PFSK-1 (cell line): ENCODE data around the gene CAMTA1.

Experiments used
- FOXP2 ChIP-seq: optimal IDR thresholded peaks from 2 replicates; pipeline ENCODE3; 2011; ENCODE audit warnings: borderline replicate concordance, control low read depth, inconsistent platforms; ENCODE audit not compliant: insufficient read depth; ENCODE audit errors: extremely low read length, extremely low read depth
- POLR2AphosphoS5 ChIP-seq: IDR thresholded peaks from 2 replicates; pipeline ENCODE4 v1.6.1; 2012; ENCODE audit warnings: low read depth, mild to moderate bottlenecking, control low read depth, low read length, moderate library complexity
- SIN3A ChIP-seq: IDR thresholded peaks from 2 replicates; pipeline ENCODE4 v1.6.1; 2012; ENCODE audit warnings: mild to moderate bottlenecking, low read length, moderate library complexity, borderline replicate concordance; ENCODE audit not compliant: insufficient read depth
- TAF1 ChIP-seq: IDR thresholded peaks from 2 replicates; pipeline ENCODE4 v1.6.1; 2012; ENCODE audit warnings: low read length, control low read depth, borderline replicate concordance; ENCODE audit not compliant: insufficient read depth
- TF ChIP-seq, protein P1 (sequence below), 2 experiments: IDR thresholded peaks; 2 replicates each; pipeline versions ENCODE4 v1.6.1 to v1.8.0; 2011 to 2012; ENCODE audit warnings: low read depth in 2 of 2, low read length in 2 of 2, control low read depth in 1 of 2, inconsistent platforms in 1 of 2, mild to moderate bottlenecking in 1 of 2, moderate library complexity in 1 of 2; ENCODE audit not compliant: insufficient read depth in 1 of 2

Gene CAMTA1

DNA sequence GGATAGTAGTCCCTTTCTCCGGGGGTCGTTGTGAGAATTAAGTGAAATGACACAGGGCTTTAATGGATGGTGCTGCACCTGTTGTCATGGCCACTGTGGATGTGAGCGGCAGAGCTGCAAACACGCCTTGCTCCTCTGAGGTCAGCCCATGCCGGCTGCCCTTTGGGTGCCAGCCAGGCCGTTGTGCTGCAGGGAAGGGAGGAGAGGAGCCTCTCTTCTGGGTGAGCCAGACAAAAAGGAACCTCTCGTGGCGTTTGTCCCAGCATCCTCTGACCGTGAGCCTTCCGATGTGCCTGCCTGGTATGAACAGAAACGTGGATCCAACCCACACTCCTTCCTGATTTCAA, 602.9 kb downstream of the CAMTA1 start:
- no peak for TF ChIP-seq TAF1
- no peak for TF ChIP-seq SIN3A
- TF ChIP-seq POLR2AphosphoS5 = no peak
- TF ChIP-seq, protein P1, sequence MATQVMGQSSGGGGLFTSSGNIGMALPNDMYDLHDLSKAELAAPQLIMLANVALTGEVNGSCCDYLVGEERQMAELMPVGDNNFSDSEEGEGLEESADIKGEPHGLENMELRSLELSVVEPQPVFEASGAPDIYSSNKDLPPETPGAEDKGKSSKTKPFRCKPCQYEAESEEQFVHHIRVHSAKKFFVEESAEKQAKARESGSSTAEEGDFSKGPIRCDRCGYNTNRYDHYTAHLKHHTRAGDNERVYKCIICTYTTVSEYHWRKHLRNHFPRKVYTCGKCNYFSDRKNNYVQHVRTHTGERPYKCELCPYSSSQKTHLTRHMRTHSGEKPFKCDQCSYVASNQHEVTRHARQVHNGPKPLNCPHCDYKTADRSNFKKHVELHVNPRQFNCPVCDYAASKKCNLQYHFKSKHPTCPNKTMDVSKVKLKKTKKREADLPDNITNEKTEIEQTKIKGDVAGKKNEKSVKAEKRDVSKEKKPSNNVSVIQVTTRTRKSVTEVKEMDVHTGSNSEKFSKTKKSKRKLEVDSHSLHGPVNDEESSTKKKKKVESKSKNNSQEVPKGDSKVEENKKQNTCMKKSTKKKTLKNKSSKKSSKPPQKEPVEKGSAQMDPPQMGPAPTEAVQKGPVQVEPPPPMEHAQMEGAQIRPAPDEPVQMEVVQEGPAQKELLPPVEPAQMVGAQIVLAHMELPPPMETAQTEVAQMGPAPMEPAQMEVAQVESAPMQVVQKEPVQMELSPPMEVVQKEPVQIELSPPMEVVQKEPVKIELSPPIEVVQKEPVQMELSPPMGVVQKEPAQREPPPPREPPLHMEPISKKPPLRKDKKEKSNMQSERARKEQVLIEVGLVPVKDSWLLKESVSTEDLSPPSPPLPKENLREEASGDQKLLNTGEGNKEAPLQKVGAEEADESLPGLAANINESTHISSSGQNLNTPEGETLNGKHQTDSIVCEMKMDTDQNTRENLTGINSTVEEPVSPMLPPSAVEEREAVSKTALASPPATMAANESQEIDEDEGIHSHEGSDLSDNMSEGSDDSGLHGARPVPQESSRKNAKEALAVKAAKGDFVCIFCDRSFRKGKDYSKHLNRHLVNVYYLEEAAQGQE (IDR thresholded peaks at IDR 0.05; ENCODE audit: insufficient read depth in 1 of 2, low read depth in 2 of 2, low read length in 2 of 2) = no peak
- no peak for TF ChIP-seq FOXP2

DNA sequence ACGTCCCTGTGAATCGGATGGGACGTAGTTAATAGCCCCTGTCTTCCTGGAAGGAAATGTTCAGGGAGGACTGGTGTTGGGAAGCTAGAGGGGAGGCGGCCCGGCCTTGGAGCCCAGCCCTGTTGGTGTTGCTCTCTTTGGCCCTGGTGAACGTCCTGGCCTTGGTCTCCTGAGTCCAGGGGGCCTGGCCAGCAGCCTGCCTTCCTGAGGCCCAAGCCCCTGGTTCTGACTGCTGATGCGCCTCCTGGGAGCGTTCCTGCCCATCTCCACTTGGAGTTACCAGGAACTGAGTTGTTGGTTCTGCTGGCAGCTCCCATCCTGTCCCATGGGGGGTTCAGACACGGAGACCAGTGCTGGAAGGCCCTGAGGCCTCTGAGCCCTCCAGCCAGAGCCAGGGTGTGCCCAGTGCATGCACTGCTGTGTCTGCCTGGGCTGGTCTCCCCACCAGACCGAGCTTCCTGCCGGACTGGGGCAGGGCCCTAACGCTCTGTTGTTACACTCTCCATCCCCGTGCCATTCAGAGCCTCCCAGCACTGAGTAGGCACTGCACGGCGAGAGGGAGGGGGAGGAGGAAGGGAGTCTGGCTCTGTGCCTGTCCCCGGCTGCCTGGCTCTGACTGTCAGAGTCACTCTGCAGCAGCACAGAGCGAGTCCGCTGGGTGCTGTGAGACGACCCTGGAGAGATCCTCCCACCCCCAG, 603.4 kb downstream of the CAMTA1 start:
- no peak for TF ChIP-seq FOXP2
- no peak for TF ChIP-seq POLR2AphosphoS5
- no peak for TF ChIP-seq TAF1
- TF ChIP-seq, protein P1 (IDR thresholded peaks at IDR 0.05; ENCODE audit: insufficient read depth in 1 of 2, low read depth in 2 of 2, low read length in 2 of 2) = no peak
- TF ChIP-seq SIN3A = no peak

DNA sequence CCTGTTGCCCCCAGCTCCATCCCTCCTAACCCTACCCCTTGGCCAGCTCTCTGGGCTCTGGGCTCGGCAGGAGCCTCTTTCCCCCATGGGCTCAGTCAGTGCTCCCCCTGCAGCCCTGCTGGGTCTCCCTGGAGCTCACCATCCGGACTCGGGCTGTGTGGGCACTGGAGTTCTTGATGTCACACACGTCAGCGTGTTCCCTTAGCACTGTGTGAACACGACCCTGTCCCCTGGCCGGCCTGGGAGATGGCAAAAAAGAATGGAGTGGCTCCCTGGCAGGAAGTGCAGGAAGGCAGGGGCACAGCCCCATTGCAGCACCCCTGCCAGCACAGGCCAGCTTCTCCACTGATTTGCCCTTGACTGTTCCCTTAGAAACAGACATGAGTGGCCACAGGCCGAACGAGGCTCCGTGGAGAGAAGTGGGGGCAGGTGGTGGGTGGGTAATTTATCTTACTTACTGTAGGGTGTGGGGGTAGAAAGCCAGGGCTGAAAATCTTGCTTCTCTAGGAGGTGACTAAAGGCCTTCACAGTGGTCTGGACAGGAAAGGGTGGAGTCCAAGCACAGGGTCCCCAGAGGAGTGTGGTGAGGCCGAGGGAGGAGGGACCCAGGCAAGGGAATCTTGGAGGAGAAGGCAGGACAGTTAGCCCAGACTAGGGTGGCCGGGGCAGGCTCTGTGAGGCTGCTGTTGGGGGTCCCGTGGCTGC, 604.1 kb downstream of the CAMTA1 start:
- no peak for TF ChIP-seq SIN3A
- TF ChIP-seq TAF1 = no peak
- TF ChIP-seq POLR2AphosphoS5 = no peak
- TF ChIP-seq, protein P1 (IDR thresholded peaks at IDR 0.05; ENCODE audit: insufficient read depth in 1 of 2, low read depth in 2 of 2, low read length in 2 of 2) = no peak

DNA sequence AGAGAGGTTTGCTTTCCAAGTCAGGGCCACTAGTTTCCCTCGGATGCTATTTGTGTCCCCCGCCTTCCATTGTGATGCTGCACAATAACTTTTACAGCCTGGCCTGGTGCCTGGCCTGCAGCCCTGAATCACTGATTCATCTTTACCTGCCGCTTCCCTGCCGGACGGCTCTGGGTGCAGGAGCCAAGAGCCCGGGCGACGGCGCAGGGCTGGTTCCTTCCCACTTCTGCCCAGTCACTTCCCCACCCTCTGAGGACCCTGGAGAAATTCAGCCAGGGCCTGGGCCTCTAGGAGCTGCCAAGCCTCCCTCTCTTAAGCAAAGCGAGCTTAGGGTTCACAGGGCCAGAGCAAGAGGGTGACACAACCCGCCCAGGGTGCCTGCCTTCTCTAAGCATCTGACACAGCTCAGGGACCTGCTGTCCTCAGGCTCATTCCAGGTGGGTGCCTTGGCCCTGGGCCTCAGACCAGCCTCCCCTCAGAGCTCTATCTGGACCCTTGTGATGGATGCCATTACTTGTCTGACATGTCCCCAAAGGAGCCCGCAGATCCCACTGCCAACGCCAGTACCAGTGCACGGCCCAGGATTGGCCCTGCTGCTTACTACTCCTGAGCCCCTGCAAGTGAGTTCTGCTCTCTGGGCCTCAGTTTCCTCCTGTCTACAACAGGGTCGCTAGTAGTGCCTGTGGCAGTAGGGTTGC, 604.8 kb downstream of the CAMTA1 start:
- TF ChIP-seq FOXP2 = no peak
- TF ChIP-seq POLR2AphosphoS5 = no peak
- no peak for TF ChIP-seq TAF1
- no peak for TF ChIP-seq SIN3A

DNA sequence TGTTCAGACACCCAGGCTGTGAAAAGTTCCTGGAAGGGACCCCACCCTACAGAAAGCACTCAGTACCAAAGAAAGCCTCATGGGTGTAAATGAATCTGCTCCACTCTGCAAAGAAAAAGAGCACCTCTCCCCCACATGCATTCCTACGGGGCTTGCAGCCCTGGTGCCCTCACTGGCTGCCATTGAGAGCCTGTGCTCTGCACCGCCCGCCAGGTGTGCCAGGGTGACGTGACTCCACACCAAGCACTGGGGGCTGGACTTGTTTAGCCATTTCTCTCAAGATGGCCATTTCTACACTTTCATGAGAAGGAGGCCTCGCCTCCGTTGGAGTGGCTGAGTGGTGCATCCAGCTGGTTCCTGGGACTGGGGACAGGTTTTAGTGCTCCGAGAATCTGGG, 605.3 kb downstream of the CAMTA1 start:
- TF ChIP-seq SIN3A (no peak), FOXP2 (no peak), TAF1 (no peak), POLR2AphosphoS5 (no peak)
- TF ChIP-seq, protein P1 (IDR thresholded peaks at IDR 0.05; ENCODE audit: insufficient read depth in 1 of 2, low read depth in 2 of 2, low read length in 2 of 2) = no peak
